Measurements from ENCODE around the gene PRSS12. TPM values are rescaled to one million over a fixed set of nuclear protein-coding genes. Genes with fewer than 3 reads are reported as not detected.
"Not testable (repeated sequence)": the region's sequence is repeated elsewhere in the genome, so short reads cannot be mapped to it uniquely, and the experiment has no call there.

Gene PRSS12
- total RNA-seq, 1 experiment from 2014 or later = 10.3 TPM

GRCh38 chr4:118318931-118319330 lies 33.9 kb downstream of the PRSS12 start:
- DNase-seq = no peak
- Histone ChIP-seq H3K4me3 (ENCODE audit: insufficient read depth, low read depth, low read length) (no peak overlapping the region), H3K36me3 (replicated peaks; ENCODE audit: control insufficient read depth, insufficient read depth, low read length) (no peaks in the 10 kb centered on the region), H3K27me3 (ENCODE audit: control insufficient read depth, insufficient read depth, low read length) (no peaks in the 10 kb centered on the region)

GRCh38 chr4:118317691-118318090 lies 35.1 kb downstream of the PRSS12 start:
- H3K27me3 ChIP-seq (ENCODE audit: control insufficient read depth, insufficient read depth, low read length) = no peaks in the 10 kb centered on the region
- no peaks in the 10 kb centered on the region for H3K36me3 ChIP-seq (replicated peaks; ENCODE audit: control insufficient read depth, insufficient read depth, low read length)
- H3K4me3 ChIP-seq (ENCODE audit: insufficient read depth, low read depth, low read length) = no peak overlapping the region
- DNase-seq = no peak

GRCh38 chr4:118314221-118314620 lies 38.6 kb downstream of the PRSS12 start:
- DNase-seq = no peak
- no peaks in the 10 kb centered on the region for H3K27me3 ChIP-seq (ENCODE audit: control insufficient read depth, insufficient read depth, low read length)
- no peaks in the 10 kb centered on the region for H3K36me3 ChIP-seq (replicated peaks; ENCODE audit: control insufficient read depth, insufficient read depth, low read length)
- H3K4me3 ChIP-seq (ENCODE audit: insufficient read depth, low read depth, low read length) = no peak overlapping the region

GRCh38 chr4:118313098-118313497 lies 39.7 kb downstream of the PRSS12 start:
- Histone ChIP-seq H3K36me3 (replicated peaks; ENCODE audit: control insufficient read depth, insufficient read depth, low read length) (no peaks in the 10 kb centered on the region), H3K27me3 (ENCODE audit: control insufficient read depth, insufficient read depth, low read length) (no peaks in the 10 kb centered on the region), H3K4me3 (ENCODE audit: insufficient read depth, low read depth, low read length) (no peak overlapping the region)
- peak; percentile 2 for DNase-seq

GRCh38 chr4:118308306-118309030 lies 44.3 kb downstream of the PRSS12 start:
- Histone ChIP-seq H3K27me3 (ENCODE audit: control insufficient read depth, insufficient read depth, low read length) (no peaks in the 10 kb centered on the region), H3K36me3 (replicated peaks; ENCODE audit: control insufficient read depth, insufficient read depth, low read length) (no peaks in the 10 kb centered on the region), H3K4me3 (ENCODE audit: insufficient read depth, low read depth, low read length) (no peak overlapping the region)
- no peak for DNase-seq

- Histone ChIP-seq H3K36me3 (replicated peaks; ENCODE audit: control insufficient read depth, insufficient read depth, low read length) (no peaks in the 10 kb centered on the region), H3K27me3 (ENCODE audit: control insufficient read depth, insufficient read depth, low read length) (no peaks in the 10 kb centered on the region), H3K4me3 (ENCODE audit: insufficient read depth, low read depth, low read length) (no peak overlapping the region)
- no peak for DNase-seq
These were observed 45.2 kb downstream of the PRSS12 start for GRCh38 chr4:118307643-118308042.

- DNase-seq; H3K27me3 ChIP-seq (ENCODE audit: control insufficient read depth, insufficient read depth, low read length); H3K4me3 ChIP-seq (ENCODE audit: insufficient read depth, low read depth, low read length); H3K36me3 ChIP-seq (replicated peaks; ENCODE audit: control insufficient read depth, insufficient read depth, low read length): not testable (repeated sequence)
These were observed 53.2 kb downstream of the PRSS12 start for GRCh38 chr4:118299619-118300018.

- H3K36me3 ChIP-seq (replicated peaks; ENCODE audit: control insufficient read depth, insufficient read depth, low read length) = no peaks in the 10 kb centered on the region
- no peak for DNase-seq
- no peaks in the 10 kb centered on the region for H3K27me3 ChIP-seq (ENCODE audit: control insufficient read depth, insufficient read depth, low read length)
- no peak overlapping the region for H3K4me3 ChIP-seq (ENCODE audit: insufficient read depth, low read depth, low read length)
These were observed 56.1 kb downstream of the PRSS12 start for GRCh38 chr4:118296729-118297128.

- DNase-seq = no peak
- Histone ChIP-seq H3K36me3 (replicated peaks; ENCODE audit: control insufficient read depth, insufficient read depth, low read length) (no peaks in the 10 kb centered on the region), H3K27me3 (ENCODE audit: control insufficient read depth, insufficient read depth, low read length) (no peaks in the 10 kb centered on the region), H3K4me3 (ENCODE audit: insufficient read depth, low read depth, low read length) (no peak overlapping the region)
These were observed 61.9 kb downstream of the PRSS12 start for GRCh38 chr4:118290951-118291350.

GRCh38 chr4:118289794-118290193 lies 63.0 kb downstream of the PRSS12 start:
- no peak for DNase-seq
- H3K36me3 ChIP-seq (replicated peaks; ENCODE audit: control insufficient read depth, insufficient read depth, low read length) = no peaks in the 10 kb centered on the region
- H3K4me3 ChIP-seq (ENCODE audit: insufficient read depth, low read depth, low read length) = no peak overlapping the region
- no peaks in the 10 kb centered on the region for H3K27me3 ChIP-seq (ENCODE audit: control insufficient read depth, insufficient read depth, low read length)

GRCh38 chr4:118287711-118288451 lies 64.9 kb downstream of the PRSS12 start:
- H3K4me3 ChIP-seq (ENCODE audit: insufficient read depth, low read depth, low read length) = no peak overlapping the region
- DNase-seq = no peak
- no peaks in the 10 kb centered on the region for H3K27me3 ChIP-seq (ENCODE audit: control insufficient read depth, insufficient read depth, low read length)
- no peaks in the 10 kb centered on the region for H3K36me3 ChIP-seq (replicated peaks; ENCODE audit: control insufficient read depth, insufficient read depth, low read length)

- no peak for DNase-seq
- H3K4me3 ChIP-seq (ENCODE audit: insufficient read depth, low read depth, low read length) = no peak overlapping the region
- no peaks in the 10 kb centered on the region for H3K27me3 ChIP-seq (ENCODE audit: control insufficient read depth, insufficient read depth, low read length)
- no peaks in the 10 kb centered on the region for H3K36me3 ChIP-seq (replicated peaks; ENCODE audit: control insufficient read depth, insufficient read depth, low read length)
These were observed 66.1 kb downstream of the PRSS12 start for GRCh38 chr4:118286685-118287084.

- no peak for DNase-seq
- H3K4me3 ChIP-seq (ENCODE audit: insufficient read depth, low read depth, low read length) = no peak overlapping the region
- no peaks in the 10 kb centered on the region for H3K27me3 ChIP-seq (ENCODE audit: control insufficient read depth, insufficient read depth, low read length)
These were observed 66.9 kb downstream of the PRSS12 start for GRCh38 chr4:118285931-118286330.

GRCh38 chr4:118284169-118284568 lies 68.6 kb downstream of the PRSS12 start:
- no peaks in the 10 kb centered on the region for H3K27me3 ChIP-seq (ENCODE audit: control insufficient read depth, insufficient read depth, low read length)
- peaks cover 5% of the 10 kb centered on the region; the same call in 1 of the 2 replicates for H3K36me3 ChIP-seq (replicated peaks; ENCODE audit: control insufficient read depth, insufficient read depth, low read length)

More at GRCh38 chr4:118285931-118286330, 66.9 kb downstream of the PRSS12 start:
- H3K36me3 ChIP-seq (replicated peaks; ENCODE audit: control insufficient read depth, insufficient read depth, low read length) = no peaks in the 10 kb centered on the region

GRCh38 chr4:118282692-118283091 lies 70.1 kb downstream of the PRSS12 start:
- DNase-seq = no peak
- Histone ChIP-seq H3K4me3 (ENCODE audit: insufficient read depth, low read depth, low read length) (no peak overlapping the region), H3K36me3 (replicated peaks; ENCODE audit: control insufficient read depth, insufficient read depth, low read length) (peaks cover 5% of the 10 kb centered on the region; the same call in 1 of the 2 replicates), H3K27me3 (ENCODE audit: control insufficient read depth, insufficient read depth, low read length) (no peaks in the 10 kb centered on the region)

More at GRCh38 chr4:118284169-118284568, 68.6 kb downstream of the PRSS12 start:
- H3K4me3 ChIP-seq (ENCODE audit: insufficient read depth, low read depth, low read length) = no peak overlapping the region
- DNase-seq = no peak
